HG03439 (cell line): ENCODE data around the gene TTC33.
"Not testable (repeated sequence)": the region's sequence is repeated elsewhere in the genome, so short reads cannot be mapped to it uniquely, and the experiment has no call there.

Experiments
- ATAC-seq: cut with Tn5 transposase; IDR thresholded peaks from one replicate; pipeline ENCODE4 v1.9.1; 2021; ENCODE audit warnings: mild to moderate bottlenecking, moderate library complexity; ENCODE audit not compliant: unreplicated experiment

The TTC33 gene

DNA sequence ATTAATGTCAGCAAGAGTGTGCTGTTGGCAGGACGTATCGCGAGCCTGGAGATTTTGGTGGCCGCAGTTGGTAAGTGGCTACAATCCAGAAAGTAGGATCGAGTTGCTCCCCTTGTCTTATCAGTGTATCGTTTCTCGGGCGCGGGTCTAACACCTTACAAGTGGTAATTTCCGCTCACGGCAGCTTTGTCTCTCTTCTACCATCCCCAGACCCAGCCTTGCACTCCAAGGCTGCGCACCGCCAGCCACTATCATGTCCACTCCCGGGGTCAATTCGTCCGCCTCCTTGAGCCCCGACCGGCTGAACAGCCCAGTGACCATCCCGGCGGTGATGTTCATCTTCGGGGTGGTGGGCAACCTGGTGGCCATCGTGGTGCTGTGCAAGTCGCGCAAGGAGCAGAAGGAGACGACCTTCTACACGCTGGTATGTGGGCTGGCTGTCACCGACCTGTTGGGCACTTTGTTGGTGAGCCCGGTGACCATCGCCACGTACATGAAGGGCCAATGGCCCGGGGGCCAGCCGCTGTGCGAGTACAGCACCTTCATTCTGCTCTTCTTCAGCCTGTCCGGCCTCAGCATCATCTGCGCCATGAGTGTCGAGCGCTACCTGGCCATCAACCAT is 74.9 kb downstream of the TTC33 start:
- ATAC-seq = no peak

DNA sequence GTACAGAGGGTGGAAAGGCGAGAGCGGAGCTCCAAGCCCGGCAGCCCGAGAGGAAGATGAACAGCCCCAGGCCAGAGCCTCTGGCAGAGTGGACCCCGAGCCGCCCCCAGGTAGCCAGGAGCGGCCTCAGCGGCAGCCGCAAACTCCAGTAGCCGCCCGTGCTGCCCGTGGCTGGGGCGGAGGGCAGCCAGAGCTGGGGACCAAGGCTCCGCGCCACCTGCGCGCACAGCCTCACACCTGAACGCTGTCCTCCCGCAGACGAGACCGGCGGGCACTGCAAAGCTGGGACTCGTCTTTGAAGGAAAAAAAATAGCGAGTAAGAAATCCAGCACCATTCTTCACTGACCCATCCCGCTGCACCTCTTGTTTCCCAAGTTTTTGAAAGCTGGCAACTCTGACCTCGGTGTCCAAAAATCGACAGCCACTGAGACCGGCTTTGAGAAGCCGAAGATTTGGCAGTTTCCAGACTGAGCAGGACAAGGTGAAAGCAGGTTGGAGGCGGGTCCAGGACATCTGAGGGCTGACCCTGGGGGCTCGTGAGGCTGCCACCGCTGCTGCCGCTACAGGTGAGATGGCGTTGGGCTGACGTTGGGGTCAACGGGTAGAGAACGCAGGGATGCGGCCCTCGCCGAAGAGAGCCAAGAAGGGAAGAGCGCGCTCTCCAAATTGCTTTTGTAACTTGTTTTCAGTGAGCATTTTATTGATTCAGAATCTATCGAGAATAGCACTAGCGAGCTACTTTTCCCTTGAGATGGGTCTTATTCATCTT is 75.7 kb downstream of the TTC33 start, which contains the start of gene PTGER4:
Gene PTGER4 (plus strand): TSS at position 3 of the 769 bp plus-strand sequence. CDS start 1,079 bp downstream, outside the sequence.
- peak; percentile 37 for ATAC-seq

GRCh38 chr5:40679148-40679912 is 76.4 kb downstream of the TTC33 start:
- ATAC-seq = peak; percentile 70

GRCh38 chr5:40678460-40679147 is 77.2 kb downstream of the TTC33 start:
- no peak for ATAC-seq

GRCh38 chr5:40678026-40678425 is 77.7 kb downstream of the TTC33 start:
- no peak for ATAC-seq

DNA sequence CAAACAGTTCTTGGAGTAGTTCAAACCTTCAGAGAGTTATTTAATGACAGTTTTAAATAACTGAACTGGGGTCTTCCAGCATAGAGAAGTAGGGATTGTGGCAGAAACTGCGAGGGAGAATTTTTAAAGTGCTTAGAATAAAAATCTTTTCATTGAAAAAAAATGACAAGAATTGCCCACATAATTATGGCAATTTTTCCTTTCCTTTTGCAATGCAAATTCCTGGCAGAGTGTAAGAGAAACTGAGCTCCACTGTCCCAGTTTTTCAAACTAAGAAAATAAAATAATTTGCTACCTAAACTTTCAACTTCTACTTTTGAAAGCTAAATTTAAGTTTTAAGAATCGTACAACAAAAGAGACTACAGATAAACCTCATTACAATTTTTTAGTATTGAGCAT is 78.3 kb downstream of the TTC33 start:
- no peak for ATAC-seq

DNA sequence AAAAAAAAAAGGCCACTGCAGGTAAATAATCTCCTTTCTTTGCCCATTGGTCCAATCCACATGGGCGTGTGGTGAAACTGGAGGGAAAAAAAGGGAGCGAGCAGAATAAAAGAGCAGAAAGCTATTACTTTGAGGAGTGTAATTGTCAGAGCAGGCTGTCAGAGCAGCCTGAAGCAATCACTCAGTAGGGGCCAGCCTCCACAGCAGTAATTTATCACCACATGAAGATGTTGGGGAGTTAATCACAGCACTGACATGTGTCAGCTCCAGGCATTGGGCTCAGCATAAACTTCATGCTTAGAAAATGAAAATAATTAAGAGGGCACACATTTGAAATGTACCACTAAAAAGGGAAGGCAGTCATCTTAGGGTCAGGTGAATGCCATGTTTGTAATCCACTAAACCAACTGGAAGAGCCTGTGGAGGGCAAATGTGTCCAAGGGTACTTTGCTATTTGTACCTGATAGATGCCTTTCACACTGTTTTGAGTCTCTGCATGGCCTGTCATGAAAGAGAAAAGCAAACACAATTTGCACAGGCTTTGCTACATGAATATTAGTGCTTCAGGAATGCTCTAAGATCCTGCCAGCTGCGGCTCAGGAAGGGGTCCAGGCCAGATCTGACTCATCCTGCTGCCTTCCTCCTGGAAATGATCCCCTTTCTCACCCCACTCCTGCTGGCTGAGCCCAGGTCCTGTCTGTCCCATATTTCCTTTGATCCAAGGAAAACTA is 79.0 kb downstream of the TTC33 start:
- no peak for ATAC-seq

- ATAC-seq = no peak
These were observed 80.2 kb downstream of the TTC33 start for GRCh38 chr5:40675396-40676133.

GRCh38 chr5:40674661-40675235 is 81.0 kb downstream of the TTC33 start:
- no peak for ATAC-seq

DNA sequence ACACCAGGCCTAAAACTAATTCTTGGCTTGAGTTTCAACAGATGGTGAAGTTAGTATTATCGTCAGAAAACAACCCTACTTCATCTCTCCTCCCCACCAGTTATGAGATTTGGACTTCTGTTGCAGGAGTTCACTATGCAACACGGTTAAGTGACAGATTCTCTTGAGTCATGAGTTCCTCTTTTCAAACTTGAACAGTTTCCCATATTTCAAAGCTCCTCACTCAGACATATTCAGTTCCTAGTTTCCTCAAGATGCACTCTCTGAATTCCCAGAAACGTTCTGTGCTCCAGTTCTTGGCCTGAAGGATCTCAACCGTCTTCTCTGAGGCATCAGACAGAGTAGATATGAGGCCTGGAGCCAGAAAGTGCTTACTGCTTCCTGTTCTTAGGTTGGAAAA is 83.3 kb downstream of the TTC33 start:
- ATAC-seq = no peak

GRCh38 chr5:40669606-40670390 is 86.0 kb downstream of the TTC33 start:
- no peak for ATAC-seq

DNA sequence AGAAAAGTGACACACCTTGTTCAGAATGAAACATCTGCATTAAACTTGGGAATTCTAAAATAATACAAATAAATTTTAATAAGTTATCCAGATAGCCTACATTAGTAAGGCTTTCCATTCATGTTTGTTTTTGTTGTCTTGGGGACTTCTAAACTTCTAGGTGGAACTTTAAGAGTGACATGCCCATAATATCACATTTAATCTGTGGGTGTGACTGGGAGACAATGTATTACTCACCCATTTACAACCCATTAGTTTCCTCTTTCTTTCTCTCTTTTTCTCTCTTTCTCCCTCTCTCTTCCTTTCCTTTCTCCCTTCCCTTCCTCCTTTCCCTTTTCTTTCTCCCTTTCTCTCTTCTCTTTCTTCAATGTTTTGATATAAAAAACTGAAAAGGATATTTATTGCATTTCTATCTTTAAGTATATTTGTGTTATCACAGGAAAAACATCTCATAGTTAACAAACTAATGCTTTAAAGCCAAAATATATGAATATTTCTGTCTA is 88.5 kb downstream of the TTC33 start:
- no peak for ATAC-seq

DNA sequence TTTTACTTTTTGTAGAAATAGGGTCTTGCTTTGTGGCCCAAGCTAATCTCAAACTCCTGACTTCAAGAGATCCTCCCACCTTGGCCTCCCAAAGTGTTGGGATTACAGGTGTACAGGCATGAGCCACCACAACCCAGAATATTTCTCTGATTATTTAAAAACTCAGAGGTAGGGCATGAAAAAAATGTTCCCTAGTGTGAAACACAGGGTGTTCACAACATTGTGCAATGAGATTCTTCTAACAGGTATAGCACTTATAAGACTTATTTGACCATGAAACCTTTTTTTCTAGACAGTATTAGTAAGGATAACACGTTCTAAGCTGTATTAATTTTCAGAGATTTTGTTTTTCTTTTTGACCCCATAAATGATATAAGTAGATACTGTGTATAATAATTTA is 89.1 kb downstream of the TTC33 start:
- no peak for ATAC-seq

- no peak for ATAC-seq
These were observed 90.0 kb downstream of the TTC33 start for GRCh38 chr5:40665635-40666298.

- no peak for ATAC-seq
These were observed 95.0 kb downstream of the TTC33 start for GRCh38 chr5:40660751-40661150.

GRCh38 chr5:40656766-40657165 is 99.0 kb downstream of the TTC33 start:
- ATAC-seq = no peak

DNA sequence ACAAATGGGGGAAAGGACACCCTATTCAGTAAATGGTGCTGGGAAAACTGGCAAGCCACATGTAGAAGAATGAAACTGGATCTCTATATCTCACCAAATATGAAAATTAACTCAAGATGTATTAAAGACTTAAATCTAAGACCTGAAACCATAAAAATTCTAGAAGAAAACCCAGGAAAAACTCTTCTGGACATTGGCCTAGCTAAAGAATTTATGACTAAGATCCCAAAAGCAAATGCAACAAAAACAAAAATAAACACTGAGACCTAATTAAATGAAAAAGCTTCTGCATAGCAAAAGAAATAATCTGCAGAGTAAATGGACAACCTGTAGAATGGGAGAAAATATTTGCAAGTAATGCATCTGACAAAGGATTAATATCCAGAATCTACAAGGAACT is 99.7 kb downstream of the TTC33 start:
- not testable (repeated sequence) for ATAC-seq

DNA sequence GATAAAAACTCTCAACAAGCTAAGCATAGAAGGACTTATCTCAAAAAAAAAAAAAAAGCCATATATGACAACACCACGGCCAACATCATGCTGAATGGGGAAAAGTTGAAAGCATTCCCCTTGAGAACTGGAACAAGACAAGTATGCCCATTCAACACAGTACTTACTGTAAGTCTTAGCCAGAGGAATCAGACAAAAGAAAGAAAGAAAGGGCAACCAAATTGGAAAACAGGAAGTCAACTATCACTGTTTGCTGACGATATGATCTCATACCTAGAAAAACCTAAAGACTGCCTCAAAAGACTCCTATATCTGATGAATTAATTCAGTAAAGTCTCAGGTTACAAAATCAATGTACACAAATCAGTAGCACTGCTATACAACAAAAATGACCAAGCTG is 100.6 kb downstream of the TTC33 start:
- ATAC-seq = no peak
